Measurements from ENCODE around the gene TRAF3IP1.

Gene TRAF3IP1

DNA sequence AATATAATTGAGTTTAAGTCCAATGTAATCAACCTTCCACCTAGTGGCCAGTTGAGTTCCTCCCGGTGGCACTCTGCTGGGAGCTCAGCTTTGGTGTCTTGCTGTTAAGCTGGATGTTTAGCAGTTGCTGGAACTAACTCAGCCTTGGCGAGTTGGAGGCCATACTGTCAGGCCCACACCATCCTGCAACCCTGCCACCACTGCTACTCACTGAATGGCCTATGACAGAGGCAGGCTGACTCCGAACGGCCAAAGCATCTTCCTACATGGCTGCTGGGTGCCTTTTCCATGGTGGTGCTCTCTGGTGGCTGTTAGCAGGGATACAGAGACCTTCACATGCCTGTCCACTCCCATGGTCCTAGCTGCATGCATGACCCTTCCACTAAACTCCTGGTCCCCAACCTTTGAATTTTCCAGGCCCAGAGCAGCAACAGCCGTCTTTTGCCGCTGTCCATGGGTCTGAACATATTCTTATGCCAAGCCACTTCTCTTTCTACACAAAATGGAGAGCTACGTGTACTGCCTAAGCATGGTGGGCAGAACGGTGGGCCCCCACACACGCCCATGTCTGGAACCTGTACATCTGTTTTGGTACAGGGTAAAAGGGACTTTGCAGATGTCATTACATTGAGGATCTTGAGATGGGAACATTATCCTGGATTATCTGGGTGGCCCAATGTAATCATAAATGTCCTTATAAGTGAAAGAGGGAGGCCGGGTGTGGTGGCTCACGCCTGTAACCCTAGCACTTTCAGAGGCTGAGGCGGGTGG lies 15.0 kb upstream of the TRAF3IP1 start:
- no peak for TF ChIP-seq EZH2phosphoT487 (IDR thresholded peaks at IDR 0.05; ENCODE audit: borderline replicate concordance, low read length)
- TF ChIP-seq, protein P1, sequence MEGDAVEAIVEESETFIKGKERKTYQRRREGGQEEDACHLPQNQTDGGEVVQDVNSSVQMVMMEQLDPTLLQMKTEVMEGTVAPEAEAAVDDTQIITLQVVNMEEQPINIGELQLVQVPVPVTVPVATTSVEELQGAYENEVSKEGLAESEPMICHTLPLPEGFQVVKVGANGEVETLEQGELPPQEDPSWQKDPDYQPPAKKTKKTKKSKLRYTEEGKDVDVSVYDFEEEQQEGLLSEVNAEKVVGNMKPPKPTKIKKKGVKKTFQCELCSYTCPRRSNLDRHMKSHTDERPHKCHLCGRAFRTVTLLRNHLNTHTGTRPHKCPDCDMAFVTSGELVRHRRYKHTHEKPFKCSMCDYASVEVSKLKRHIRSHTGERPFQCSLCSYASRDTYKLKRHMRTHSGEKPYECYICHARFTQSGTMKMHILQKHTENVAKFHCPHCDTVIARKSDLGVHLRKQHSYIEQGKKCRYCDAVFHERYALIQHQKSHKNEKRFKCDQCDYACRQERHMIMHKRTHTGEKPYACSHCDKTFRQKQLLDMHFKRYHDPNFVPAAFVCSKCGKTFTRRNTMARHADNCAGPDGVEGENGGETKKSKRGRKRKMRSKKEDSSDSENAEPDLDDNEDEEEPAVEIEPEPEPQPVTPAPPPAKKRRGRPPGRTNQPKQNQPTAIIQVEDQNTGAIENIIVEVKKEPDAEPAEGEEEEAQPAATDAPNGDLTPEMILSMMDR (IDR thresholded peaks at IDR 0.05; ENCODE audit: low read depth, low read length, poor library complexity, severe bottlenecking), result peak; percentile 30
- H3K4me2 ChIP-seq (ENCODE audit: low read length), result no peak overlapping the region

DNA sequence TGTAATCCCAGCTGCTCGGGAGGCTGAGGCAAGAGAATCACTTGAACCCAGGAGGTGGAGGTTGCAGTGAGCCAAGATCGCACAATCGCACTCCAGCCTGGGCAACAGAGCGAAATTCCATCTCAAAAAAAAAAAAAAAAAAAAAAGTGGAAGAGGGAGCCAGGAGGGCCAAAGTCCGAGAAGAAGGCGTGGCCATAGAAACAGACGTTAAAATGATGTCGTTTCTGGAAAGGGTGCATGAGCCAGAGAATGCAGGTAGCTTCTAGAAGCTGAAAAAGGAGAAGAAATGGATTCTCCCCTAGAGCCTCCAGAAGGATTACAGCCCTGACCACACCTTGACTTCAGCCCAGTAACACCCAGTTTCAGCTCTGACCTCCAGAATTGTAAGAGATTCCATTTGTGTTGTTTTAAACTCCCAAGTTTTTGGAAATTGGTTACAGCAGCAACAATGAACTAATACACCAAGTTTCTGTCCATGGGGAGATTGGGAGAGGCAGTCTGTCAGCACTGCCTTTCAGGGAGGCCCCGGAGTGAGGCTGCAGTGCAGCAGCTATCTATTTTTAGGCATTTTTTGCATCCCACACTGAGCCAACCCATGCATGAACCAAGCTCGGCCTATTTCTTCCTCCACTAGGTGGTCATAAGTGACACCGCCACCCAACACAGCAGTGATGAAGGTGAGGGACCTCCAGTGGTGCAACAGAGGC lies 14.2 kb upstream of the TRAF3IP1 start:
- peaks cover 23% of the 10 kb centered on the region for H3K4me1 ChIP-seq (ENCODE audit: control insufficient read depth, low read length)
- no peaks in the 10 kb centered on the region for H3K79me2 ChIP-seq (ENCODE audit: control insufficient read depth, low read length)
- H3K9me3 ChIP-seq (ENCODE audit: control insufficient read depth, insufficient read depth, low read length), result no peaks in the 10 kb centered on the region
- H4K20me1 ChIP-seq (ENCODE audit: control insufficient read depth, insufficient read depth, low read depth, low read length), result no peaks in the 10 kb centered on the region
- H3K9me2 ChIP-seq (replicated peaks; ENCODE audit: control insufficient read depth, low read length), result no peaks in the 10 kb centered on the region
- no peaks in the 10 kb centered on the region for H3K36me3 ChIP-seq (ENCODE audit: control insufficient read depth, low read length)
- 0 out of 2 replicates have a peak overlapping the region, but pooled peaks have one; percentile 8 for H3K4me3 ChIP-seq (ENCODE audit: low read length)
- TF ChIP-seq, protein P1 (IDR thresholded peaks at IDR 0.05; ENCODE audit: low read depth, low read length, poor library complexity, severe bottlenecking), result no peak
- no peak for TF ChIP-seq EZH2phosphoT487 (IDR thresholded peaks at IDR 0.05; ENCODE audit: borderline replicate concordance, low read length)
- H3K27me3 ChIP-seq (ENCODE audit: control insufficient read depth, low read length), result no peaks in the 10 kb centered on the region
- peak overlapping the region; percentile 54 for H3K4me2 ChIP-seq (ENCODE audit: low read length)
- no peak overlapping the region for H3K27ac ChIP-seq (ENCODE audit: low read depth, low read length)
- no peaks in the 10 kb centered on the region for H3F3A ChIP-seq (ENCODE audit: control insufficient read depth, insufficient read depth)

More for the DNA sequence above, 15.0 kb upstream of the TRAF3IP1 start:
- Histone ChIP-seq H3K4me3 (ENCODE audit: low read length) (no peak overlapping the region), H3F3A (ENCODE audit: control insufficient read depth, insufficient read depth) (no peaks in the 10 kb centered on the region), H3K4me1 (ENCODE audit: control insufficient read depth, low read length) (peaks cover 14% of the 10 kb centered on the region), H3K9me2 (replicated peaks; ENCODE audit: control insufficient read depth, low read length) (no peaks in the 10 kb centered on the region), H3K27me3 (ENCODE audit: control insufficient read depth, low read length) (no peaks in the 10 kb centered on the region), H3K79me2 (ENCODE audit: control insufficient read depth, low read length) (no peaks in the 10 kb centered on the region), H3K36me3 (ENCODE audit: control insufficient read depth, low read length) (no peaks in the 10 kb centered on the region), H3K9me3 (ENCODE audit: control insufficient read depth, insufficient read depth, low read length) (no peaks in the 10 kb centered on the region), H4K20me1 (ENCODE audit: control insufficient read depth, insufficient read depth, low read depth, low read length) (no peaks in the 10 kb centered on the region), H3K27ac (ENCODE audit: low read depth, low read length) (no peak overlapping the region)

DNA sequence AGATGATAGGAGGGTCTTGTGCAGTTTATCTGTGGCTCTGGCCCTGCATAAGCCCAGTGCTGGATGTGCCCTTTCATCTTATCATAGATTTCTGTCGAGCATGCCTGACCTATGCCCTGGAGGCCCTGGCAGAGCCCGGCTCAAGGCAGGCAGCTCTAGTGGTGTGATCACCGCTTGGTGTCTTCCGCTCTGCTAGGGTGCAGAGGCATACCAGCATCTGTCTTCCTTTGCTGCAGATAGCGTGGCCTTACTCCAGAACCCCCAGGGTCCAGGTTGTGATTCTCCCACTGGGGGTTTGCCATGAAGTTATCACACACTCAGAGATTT lies 13.7 kb upstream of the TRAF3IP1 start:
- no peaks in the 10 kb centered on the region for H3K27me3 ChIP-seq (ENCODE audit: control insufficient read depth, low read length)
- TF ChIP-seq, protein P1 (IDR thresholded peaks at IDR 0.05; ENCODE audit: low read depth, low read length, poor library complexity, severe bottlenecking), result no peak
- no peak for TF ChIP-seq EZH2phosphoT487 (IDR thresholded peaks at IDR 0.05; ENCODE audit: borderline replicate concordance, low read length)
- no peak overlapping the region for H3K27ac ChIP-seq (ENCODE audit: low read depth, low read length)
- H3F3A ChIP-seq (ENCODE audit: control insufficient read depth, insufficient read depth), result peaks cover 2% of the 10 kb centered on the region; the same call in 1 of the 2 replicates
- no peaks in the 10 kb centered on the region for H3K9me2 ChIP-seq (replicated peaks; ENCODE audit: control insufficient read depth, low read length)
- H4K20me1 ChIP-seq (ENCODE audit: control insufficient read depth, insufficient read depth, low read depth, low read length), result no peaks in the 10 kb centered on the region
- no peaks in the 10 kb centered on the region for H3K79me2 ChIP-seq (ENCODE audit: control insufficient read depth, low read length)
- no peak overlapping the region for H3K4me3 ChIP-seq (ENCODE audit: low read length)
- H3K4me1 ChIP-seq (ENCODE audit: control insufficient read depth, low read length), result peaks cover 27% of the 10 kb centered on the region
- peak overlapping the region; percentile 54 for H3K4me2 ChIP-seq (ENCODE audit: low read length)
- no peaks in the 10 kb centered on the region for H3K9me3 ChIP-seq (ENCODE audit: control insufficient read depth, insufficient read depth, low read length)
- H3K36me3 ChIP-seq (ENCODE audit: control insufficient read depth, low read length), result no peaks in the 10 kb centered on the region
